ENCODE data around the gene KRTAP9-9.

- no peak for TF ChIP-seq EZH2 (IDR thresholded peaks at IDR 0.05)
- no peak for TF ChIP-seq POLR2AphosphoS5 (IDR thresholded peaks at IDR 0.05; ENCODE audit: borderline replicate concordance, low read depth, low read length)
Observed at GRCh38 chr17:41271858-41272257, 16.7 kb downstream of the KRTAP9-9 start.

Measured in SK-N-MC (cell line).